ENCODE results near the gene SPATA18. TPM values are rescaled to one million over a fixed set of nuclear protein-coding genes. Genes with fewer than 3 reads are reported as not detected.
A peak's percentile ranks its signal among the peaks of the same experiment; 100 is the strongest.

The SPATA18 gene
- total RNA-seq, 1 donor from 2014 or later = 17.0 TPM

GRCh38 chr4:52019936-52020657 is 31.0 kb upstream of the SPATA18 start, which contains the start of gene LRRC66:
LRRC66 (minus strand) TSS chr4:52020363; CDS start chr4:52017613, 2,750 bp downstream.
- Mint-ChIP-seq H3K27me3 (no peaks in the 10 kb centered on the region), H3K4me3 (no peak within 1 kb of the TSS), H3K27ac (peak within 1 kb of the TSS; percentile 54), H3K9me3 (no peaks in the 10 kb centered on the region), H3K4me1 (ENCODE audit: unreplicated experiment) (no peaks in the 10 kb centered on the region), H3K36me3 (peaks cover 18% of the 10 kb centered on the region)
- no peak for TF ChIP-seq CTCF (conservative IDR thresholded peaks at IDR 0.05)
- no peak for DNase-seq (ENCODE audit: extremely low spot score, unreplicated experiment)

- Mint-ChIP-seq H3K27ac (no peak overlapping the region), H3K36me3 (peaks cover 44% of the 10 kb centered on the region), H3K4me1 (ENCODE audit: unreplicated experiment) (no peaks in the 10 kb centered on the region), H3K9me3 (no peaks in the 10 kb centered on the region), H3K4me3 (no peak overlapping the region), H3K27me3 (no peaks in the 10 kb centered on the region)
- DNase-seq (ENCODE audit: extremely low spot score, unreplicated experiment) = no peak
- TF ChIP-seq CTCF (conservative IDR thresholded peaks at IDR 0.05) = no peak
Observed at GRCh38 chr4:52028970-52029369, 22.1 kb upstream of the SPATA18 start.

GRCh38 chr4:52032005-52032404 is 19.1 kb upstream of the SPATA18 start:
- Mint-ChIP-seq H3K4me3 (no peak overlapping the region), H3K27me3 (no peaks in the 10 kb centered on the region), H3K4me1 (ENCODE audit: unreplicated experiment) (peaks cover 18% of the 10 kb centered on the region), H3K27ac (no peak overlapping the region), H3K9me3 (no peaks in the 10 kb centered on the region), H3K36me3 (peaks cover 47% of the 10 kb centered on the region)
- DNase-seq (ENCODE audit: extremely low spot score, unreplicated experiment) = no peak
- no peak for TF ChIP-seq CTCF (conservative IDR thresholded peaks at IDR 0.05)

- peak overlapping the region; percentile 91 for H3K4me3 Mint-ChIP-seq
Observed at GRCh38 chr4:52035190-52035589, 15.9 kb upstream of the SPATA18 start.

GRCh38 chr4:52036886-52037530 is 14.1 kb upstream of the SPATA18 start:
- no peak for DNase-seq (ENCODE audit: extremely low spot score, unreplicated experiment)
- Mint-ChIP-seq H3K27ac (peak overlapping the region; percentile 73), H3K4me3 (peak overlapping the region; percentile 91), H3K4me1 (ENCODE audit: unreplicated experiment) (peaks cover 23% of the 10 kb centered on the region), H3K9me3 (no peaks in the 10 kb centered on the region), H3K27me3 (peaks cover 16% of the 10 kb centered on the region), H3K36me3 (peaks cover 21% of the 10 kb centered on the region)
- TF ChIP-seq CTCF (conservative IDR thresholded peaks at IDR 0.05) = no peak

More at GRCh38 chr4:52035190-52035589, 15.9 kb upstream of the SPATA18 start:
- Mint-ChIP-seq H3K27ac (no peak overlapping the region), H3K36me3 (peaks cover 33% of the 10 kb centered on the region), H3K9me3 (no peaks in the 10 kb centered on the region), H3K27me3 (peaks cover 7% of the 10 kb centered on the region), H3K4me1 (ENCODE audit: unreplicated experiment) (peaks cover 23% of the 10 kb centered on the region)
- DNase-seq (ENCODE audit: extremely low spot score, unreplicated experiment) = no peak
- no peak for TF ChIP-seq CTCF (conservative IDR thresholded peaks at IDR 0.05)

Measured in type B pancreatic cell (in vitro differentiated cells).